Heart left ventricle (tissue), 13 donors: ENCODE data around the gene C3orf22.

Experiments
- POLR2A ChIP-seq, 2 donors: fragments of 450-650 bp; IDR thresholded peaks; one replicate each; pipeline ENCODE4 v1.6.1; 2017; ENCODE audit warnings: antibody characterized with exemption in 2 of 2, mild to moderate bottlenecking in 2 of 2, moderate library complexity in 2 of 2
- TF ChIP-seq, protein P1 (sequence below), 12 donors: fragments of 200-600 bp; sonication (generic) in 4 of 12; IDR thresholded peaks; one replicate each; pipeline versions ENCODE4 v1.5.0 to v1.8.0; 2018 to 2022; ENCODE audit warnings: antibody characterized with exemption in 12 of 12, mild to moderate bottlenecking in 5 of 12
- donor health status: ischemic (EF 13 %, LVEDD 7.1; RV severe dilation, severe dysfunction).
- donor health status: DM: no; HTN: yes; CAD: no.
- donor health status: DM: no; HTN: no; CAD: no.
- donor health status: ischemic (EF 25% LVEDD 6.9; RV normal size, moderate dysfunction).
- donor health status: ischemic (EF 25% LVEDD 5.7; RV mildly dilated, moderate dysfunction).
- donor health status: ischemic (EF 35%, LVEDD 5.7; RV mildly dilated, moderate dysfunction).
- donor health status: nonischemic (EF 11% LVEDD 7.7; RV severe dilation, severe dysfunction).
- donor health status: DM: yes; HTN: yes; CAD: no.
- donor health status: PGD.
- donor health status: ischemic (EF 29% LVEDD 5.4; RV normal size, mild dysfunction).
- donor health status: nonischemic (EF 23%, LVEDD 6.1; RV moderate dilation, normal function).

DNA sequence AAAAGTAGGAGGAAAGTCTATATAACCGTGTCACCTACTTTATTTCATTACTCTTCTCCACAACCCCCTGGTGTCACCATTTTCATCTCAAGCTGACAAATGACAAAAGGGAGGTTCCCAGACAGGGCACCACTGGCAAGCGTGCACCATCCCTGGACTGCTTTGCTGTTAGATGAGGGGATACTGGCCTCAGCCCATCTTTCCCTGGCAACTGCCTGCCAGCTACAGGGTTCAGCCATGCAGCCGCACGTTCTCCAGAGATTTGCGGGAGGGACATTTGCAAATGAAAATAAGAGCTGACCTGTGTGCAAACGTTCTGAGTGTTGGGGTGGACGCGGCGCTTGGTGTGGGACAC, 41.8 kb downstream of the C3orf22 start:
- TF ChIP-seq, protein P1, sequence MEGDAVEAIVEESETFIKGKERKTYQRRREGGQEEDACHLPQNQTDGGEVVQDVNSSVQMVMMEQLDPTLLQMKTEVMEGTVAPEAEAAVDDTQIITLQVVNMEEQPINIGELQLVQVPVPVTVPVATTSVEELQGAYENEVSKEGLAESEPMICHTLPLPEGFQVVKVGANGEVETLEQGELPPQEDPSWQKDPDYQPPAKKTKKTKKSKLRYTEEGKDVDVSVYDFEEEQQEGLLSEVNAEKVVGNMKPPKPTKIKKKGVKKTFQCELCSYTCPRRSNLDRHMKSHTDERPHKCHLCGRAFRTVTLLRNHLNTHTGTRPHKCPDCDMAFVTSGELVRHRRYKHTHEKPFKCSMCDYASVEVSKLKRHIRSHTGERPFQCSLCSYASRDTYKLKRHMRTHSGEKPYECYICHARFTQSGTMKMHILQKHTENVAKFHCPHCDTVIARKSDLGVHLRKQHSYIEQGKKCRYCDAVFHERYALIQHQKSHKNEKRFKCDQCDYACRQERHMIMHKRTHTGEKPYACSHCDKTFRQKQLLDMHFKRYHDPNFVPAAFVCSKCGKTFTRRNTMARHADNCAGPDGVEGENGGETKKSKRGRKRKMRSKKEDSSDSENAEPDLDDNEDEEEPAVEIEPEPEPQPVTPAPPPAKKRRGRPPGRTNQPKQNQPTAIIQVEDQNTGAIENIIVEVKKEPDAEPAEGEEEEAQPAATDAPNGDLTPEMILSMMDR (IDR thresholded peaks at IDR 0.05) = no peak
- TF ChIP-seq POLR2A (IDR thresholded peaks at IDR 0.05) = no peak
